HepG2 (cell line): ENCODE results near the gene DNASE2. TPM values are rescaled to one million over a fixed set of nuclear protein-coding genes. Genes with fewer than 3 reads are reported as not detected.
"Not testable (repeated sequence)": the region's sequence is repeated elsewhere in the genome, so short reads cannot be mapped to it uniquely, and the experiment has no call there.

Experiments used
- ATAC-seq: fragments of 200-7000 bp; cut with Tn5 transposase; 3 replicates; pipeline ENCODE4 v1.9.1; 2020; ENCODE audit warnings: mild to moderate bottlenecking, moderate library complexity
- BruUV-seq: library from RNA; stranded (reverse); fragments of 400-500 nt; replicated peaks from 2 replicates; lab custom pipeline; 2021; lab: Mats Ljungman, UMichigan
- CTCF ChIA-PET: fragments of 300-600 bp; formaldehyde crosslinking; extraction: SDS; loops from one replicate; lab custom pipeline; 2021; ENCODE audit warnings: low total read pairs, inconsistent platforms, low intra/inter-chr PET ratio; lab: Yijun Ruan, JAX
- POLR2A ChIA-PET: fragments of 350-600 bp; sonication (Branson Sonifier 250); formaldehyde crosslinking; loops from one replicate; lab custom pipeline; 2020; ENCODE audit warnings: antibody characterized with exemption, inconsistent platforms; lab: Yijun Ruan, JAX
- DNase-seq: peaks from one replicate; pipeline ENCODE4 v3.0.0-alpha.2; 2015; ENCODE audit warnings: low spot score
- FAIRE-seq: peaks from 3 replicates; lab custom pipeline; 2011; peaks lifted over from hg19 to GRCh38; lab: Jason Lieb, UNC
- H2AFZ ChIP-seq: one replicate; pipeline ENCODE4 v1.6.1; 2011; ENCODE audit warnings: low read length, inconsistent platforms
- H3K27ac ChIP-seq: fragments of 300-600 bp; 3 replicates; pipeline ENCODE4 v1.8.0; 2011; ENCODE audit warnings: mixed run types, mild to moderate bottlenecking, mixed read lengths, low read length, inconsistent platforms; ENCODE audit not compliant: insufficient read depth; ENCODE audit errors: extremely low read length
- H3K27me3 ChIP-seq, 2 experiments: fragments of 200-600 bp in 1 of 2; 2 replicates in 1 of 2; 3 replicates in 1 of 2; pipeline versions ENCODE4 v1.6.0 to v1.8.0; 2011; ENCODE audit warnings: low read length in 2 of 2, mild to moderate bottlenecking in 2 of 2, moderate library complexity in 2 of 2, inconsistent platforms in 1 of 2; ENCODE audit not compliant: insufficient read depth in 2 of 2, control insufficient read depth in 1 of 2
- H3K36me3 ChIP-seq, 2 experiments: fragments of 200-600 bp in 1 of 2; replicated peaks in 1 of 2; 2 replicates in 1 of 2; 3 replicates in 1 of 2; pipeline versions ENCODE4 v1.5.1 to v1.8.0; 2011; ENCODE audit warnings: low read length in 2 of 2, inconsistent platforms in 1 of 2; ENCODE audit not compliant: insufficient read depth in 2 of 2, control insufficient read depth in 1 of 2
- H3K4me1 ChIP-seq: 2 replicates; pipeline ENCODE4 v1.5.1; 2012; ENCODE audit warnings: low read length, inconsistent platforms; ENCODE audit not compliant: insufficient read depth
- H3K4me2 ChIP-seq: 2 replicates; pipeline ENCODE4 v1.6.0; 2011; ENCODE audit warnings: low read depth, low read length, inconsistent platforms
- H3K4me3 ChIP-seq, 3 experiments: fragments of 200-600 bp in 1 of 3; sonication (generic), shearing (Covaris generic) in 1 of 3; replicated peaks in 1 of 3; 2 replicates each; pipeline ENCODE4 v1.5.1; 2011 to 2016; ENCODE audit warnings: low read length in 3 of 3, inconsistent platforms in 2 of 3, low read depth in 2 of 3, mild to moderate bottlenecking in 2 of 3, control low read depth in 1 of 3, mixed read lengths in 1 of 3; ENCODE audit not compliant: insufficient read depth in 1 of 3
- H3K79me2 ChIP-seq: one replicate; pipeline ENCODE4 v1.6.1; 2011; ENCODE audit warnings: low read length, inconsistent platforms; ENCODE audit not compliant: insufficient read depth
- H3K9ac ChIP-seq: 2 replicates; pipeline ENCODE4 v1.6.0; 2011; ENCODE audit warnings: mild to moderate bottlenecking, low read depth, low read length, inconsistent platforms; ENCODE audit not compliant: insufficient read depth
- H3K9me3 ChIP-seq: 2 replicates; pipeline ENCODE4 v1.5.1; 2012; ENCODE audit warnings: mild to moderate bottlenecking, low read length
- H4K20me1 ChIP-seq: 2 replicates; pipeline ENCODE4 v1.6.0; 2011; ENCODE audit warnings: inconsistent platforms, mild to moderate bottlenecking, low read length, moderate library complexity; ENCODE audit not compliant: insufficient read depth
- AGO2 ChIP-seq: fragments of 200-400 bp; formaldehyde crosslinking; optimal IDR thresholded peaks from 2 replicates; pipeline ENCODE3; 2017; ENCODE audit warnings: mild to moderate bottlenecking, low read depth, low read length, moderate library complexity
- ELF4 ChIP-seq: sonication (generic); formaldehyde crosslinking; IDR thresholded peaks from 2 replicates; pipeline ENCODE4 v1.5.0; 2020; ENCODE audit warnings: missing genetic modification reagents, mild to moderate bottlenecking, moderate library complexity, borderline replicate concordance
- MAFF ChIP-seq: IDR thresholded peaks from 2 replicates; pipeline ENCODE4 v1.6.1; 2011; ENCODE audit warnings: low read depth, low read length, improper control_type of control experiment
- MAFK ChIP-seq, 2 experiments: IDR thresholded peaks in 1 of 2; conservative IDR thresholded peaks in 1 of 2; 2 replicates each; pipeline ENCODE4 v1.6.1; 2011; ENCODE audit warnings: improper control_type of control experiment in 2 of 2, low read length in 2 of 2
- ZKSCAN1 ChIP-seq: fragments of 150-350 bp; IDR thresholded peaks from 2 replicates; pipeline ENCODE4 v1.6.1; 2014; ENCODE audit warnings: low read length
- ZNF276 ChIP-seq: sonication (generic); formaldehyde crosslinking; IDR thresholded peaks from 2 replicates; pipeline ENCODE4 v1.4.0; 2020; ENCODE audit warnings: mild to moderate bottlenecking, low read depth, missing genetic modification reagents
- WGBS: methylation state at CpG from one replicate; pipeline ENCODE4 v1.1.6; 2017; ENCODE audit warnings: low lambda C conversion rate; 5-methylcytosine and 5-hydroxymethylcytosine counted together
- in situ Hi-C: cut with HindIII; loops from 2 replicates; pipeline ENCODE4 v1.10.0; 2017; ENCODE audit warnings: low pct_unique_long_range_greater_than_20kb; ENCODE audit not compliant: extremely low pct_ligation_motif_present
- intact Hi-C: fragments of 100-400 bp; cut with micrococcal nuclease; formaldehyde crosslinking; loops from one replicate; pipeline ENCODE4 v1.10.0; 2022; ENCODE audit not compliant: unreplicated experiment
- polyA plus RNA-seq, 8 experiments: library from polyadenylated mRNA; depleted of rRNA in 3 of 8; stranded (reverse) in 7 of 8; unstranded in 1 of 8; fragments of >200 nt; fragmentation: Illumina TruSeq in 4 of 8; extraction: Trizol in 4 of 8; gene quantifications; 2 replicates each; pipeline versions ENCODE4 v1.2.1 to v1.2.3, GENCODE V29; 2011 to 2016; ENCODE audit warnings: low read depth in 4 of 8, missing spikeins in 1 of 8, mixed read lengths in 1 of 8; ENCODE audit not compliant: insufficient read depth in 1 of 8
- total RNA-seq, 5 experiments: library from RNA; depleted of rRNA; stranded (reverse); fragments of >200 nt; fragmentation: Illumina TruSeq; extraction: Trizol; gene quantifications; 2 replicates each; pipeline ENCODE4 v1.2.3, GENCODE V29; 2016; ENCODE audit warnings: low read depth in 1 of 5

Gene DNASE2
- total and polyA plus RNA-seq, 2 of the 13 experiments (the other 11 are each of a cell fraction or from before 2014, with no cell fraction given), result 7.5 to 16.2 TPM

- TF ChIP-seq AGO2 (peak; percentile 42), ZNF276 (CRISPR knock-in tag) (no peak), ELF4 (CRISPR knock-in tag) (no peak), ZKSCAN1 (no peak)
- POLR2A ChIA-PET, result interaction anchor here (1.1 kb wide), 1 partner anchor 11 kb away, joined by 3 read pairs; no protein-coding TSS in a partner anchor
- H4K20me1 ChIP-seq, result no peaks in the 10 kb centered on the region
- 89% methylated on average over 14 of the region's 14 CpGs for WGBS
- peaks cover 8 to 10% of the 10 kb centered on the region in 2 experiments; a peak in 3 of 5 replicates for H3K36me3 ChIP-seq
- no TSS peak for BruUV-seq
- H3K79me2 ChIP-seq, result no peaks in the 10 kb centered on the region
- CTCF ChIA-PET, result no interaction called here
- no peak overlapping the region for H3K27ac ChIP-seq
- DNase-seq (no peak), FAIRE-seq (no peak), ATAC-seq (peak; percentile 16; the same call in 1 of the 3 replicates)
- no peaks in the 10 kb centered on the region for H3K27me3 ChIP-seq
- H2AFZ ChIP-seq, result no peak overlapping the region
- no peak overlapping the region for H3K4me2 ChIP-seq
- in situ Hi-C loops (no loop called here), intact Hi-C loops (no loop called here)
- H3K4me3 ChIP-seq, result no peak overlapping the region
- H3K9me3 ChIP-seq, result no peaks in the 10 kb centered on the region
- no peak overlapping the region for H3K9ac ChIP-seq
- H3K4me1 ChIP-seq, result peaks cover 12% of the 10 kb centered on the region
These were observed 37.0 kb upstream of the DNASE2 start for GRCh38 chr19:12918253-12918652.

- H3K9me3 ChIP-seq, H3K9ac ChIP-seq, H3K79me2 ChIP-seq, H3K27ac ChIP-seq, H2AFZ ChIP-seq, H3K36me3 ChIP-seq, H4K20me1 ChIP-seq, H3K4me2 ChIP-seq, DNase-seq, intact Hi-C loops, in situ Hi-C loops, H3K27me3 ChIP-seq, BruUV-seq, ATAC-seq, FAIRE-seq, CTCF ChIA-PET, H3K4me3 ChIP-seq: not testable (repeated sequence)
- WGBS, result 94% methylated on average over 4 of the region's 4 CpGs
- H3K4me1 ChIP-seq, result peaks cover 30% of the 10 kb centered on the region
- TF ChIP-seq MAFF (0 out of 2 replicates have a peak, but pooled peaks have one; percentile 21), MAFK (conservative IDR thresholded peaks at IDR 0.05 in 1 of 2, IDR thresholded peaks at IDR 0.05 in 1 of 2; ENCODE audit: low read length in 2 of 2) (peak; percentile 42 to 66; a peak in 2 of 4 replicates)
- POLR2A ChIA-PET, result interaction anchor here (4.2 kb wide), 1 partner anchor 17 kb away, joined by 40 read pairs; the partner anchor contains the start of gene FARSA
These were observed 34.6 kb upstream of the DNASE2 start for GRCh38 chr19:12915860-12916259.
